Bronchial epithelial cell (primary cell): ENCODE data around the gene ITSN1. TPM values are rescaled to one million over a fixed set of nuclear protein-coding genes. Genes with fewer than 3 reads are reported as not detected.
"Not testable (repeated sequence)": the region's sequence is repeated elsewhere in the genome, so short reads cannot be mapped to it uniquely, and the experiment has no call there.

Source experiments
- DNase-seq: peaks from one replicate; pipeline ENCODE4 v3.0.0-alpha.2; 2010; ENCODE audit warnings: low read depth
- FAIRE-seq: peaks from 2 replicates; lab custom pipeline; 2011; peaks lifted over from hg19 to GRCh38; lab: Jason Lieb, UNC
- H3K27me3 ChIP-seq: 2 replicates; pipeline ENCODE4 v1.5.1; 2011; ENCODE audit warnings: low read length; ENCODE audit not compliant: control insufficient read depth, insufficient read depth
- H3K36me3 ChIP-seq: 2 replicates; pipeline ENCODE4 v1.5.1; 2011; ENCODE audit warnings: low read length; ENCODE audit not compliant: control insufficient read depth, insufficient read depth
- H3K4me3 ChIP-seq: 2 replicates; pipeline ENCODE4 v1.5.1; 2011; ENCODE audit warnings: mild to moderate bottlenecking, low read depth, low read length, control low read depth
- CTCF ChIP-seq: IDR thresholded peaks from 2 replicates; pipeline ENCODE4 v1.5.1; 2011; ENCODE audit warnings: mild to moderate bottlenecking, moderate library complexity, low read length, control low read depth, inconsistent platforms; ENCODE audit not compliant: insufficient read depth, severe bottlenecking
- total RNA-seq: library from RNA; depleted of rRNA; stranded (reverse); fragments of >200 nt; gene quantifications from 2 replicates; pipeline ENCODE4 v1.2.1, GENCODE V29; 2014

Gene ITSN1
- total RNA-seq, 1 donor from 2014 or later = 15.0 TPM

GRCh38 chr21:33924079-33924765 is 281.9 kb downstream of the ITSN1 start:
- Histone ChIP-seq H3K27me3 (no peaks in the 10 kb centered on the region), H3K4me3 (no peak overlapping the region), H3K36me3 (no peaks in the 10 kb centered on the region)
- peak; percentile 91 for TF ChIP-seq CTCF
- FAIRE-seq (peak; percentile 28), DNase-seq (peak; percentile 61)

GRCh38 chr21:33924766-33925100 is 282.4 kb downstream of the ITSN1 start:
- no peak overlapping the region for H3K4me3 ChIP-seq
- TF ChIP-seq CTCF = no peak
- DNase-seq (peak; percentile 40), FAIRE-seq (no peak)
- H3K27me3 ChIP-seq = no peaks in the 10 kb centered on the region
- no peaks in the 10 kb centered on the region for H3K36me3 ChIP-seq

- not testable (repeated sequence) for H3K27me3 ChIP-seq, H3K4me3 ChIP-seq, FAIRE-seq, DNase-seq, H3K36me3 ChIP-seq
Measured at GRCh38 chr21:33926248-33926647, 283.9 kb downstream of the ITSN1 start.

- peak overlapping the region; percentile 27 for H3K4me3 ChIP-seq
- not testable (repeated sequence) for H3K36me3 ChIP-seq, H3K27me3 ChIP-seq, FAIRE-seq
- peak; percentile 22 for DNase-seq
Measured at GRCh38 chr21:33931052-33931798, 288.9 kb downstream of the ITSN1 start.

GRCh38 chr21:33931799-33932390 is 289.6 kb downstream of the ITSN1 start:
- H3K36me3 ChIP-seq = no peaks in the 10 kb centered on the region
- FAIRE-seq (no peak), DNase-seq (no peak)
- no peak for TF ChIP-seq CTCF
- H3K27me3 ChIP-seq = no peaks in the 10 kb centered on the region
- H3K4me3 ChIP-seq = peak overlapping the region; percentile 27

GRCh38 chr21:33932731-33933130 is 290.4 kb downstream of the ITSN1 start:
- no peak overlapping the region for H3K4me3 ChIP-seq
- DNase-seq = no peak
- FAIRE-seq = no peak
- no peaks in the 10 kb centered on the region for H3K36me3 ChIP-seq
- TF ChIP-seq CTCF = no peak
- H3K27me3 ChIP-seq = no peaks in the 10 kb centered on the region
